ENCODE measurements around the gene CATSPERE. TPM values are rescaled to one million over a fixed set of nuclear protein-coding genes. Genes with fewer than 3 reads are reported as not detected.

Gene CATSPERE
- total and polyA plus RNA-seq, 10 of the 15 experiments (the other 5 are each of a cell fraction or from before 2014, with no cell fraction given) = 0.04 to 0.24 (median 0.17) TPM; not detected in 3

DNA sequence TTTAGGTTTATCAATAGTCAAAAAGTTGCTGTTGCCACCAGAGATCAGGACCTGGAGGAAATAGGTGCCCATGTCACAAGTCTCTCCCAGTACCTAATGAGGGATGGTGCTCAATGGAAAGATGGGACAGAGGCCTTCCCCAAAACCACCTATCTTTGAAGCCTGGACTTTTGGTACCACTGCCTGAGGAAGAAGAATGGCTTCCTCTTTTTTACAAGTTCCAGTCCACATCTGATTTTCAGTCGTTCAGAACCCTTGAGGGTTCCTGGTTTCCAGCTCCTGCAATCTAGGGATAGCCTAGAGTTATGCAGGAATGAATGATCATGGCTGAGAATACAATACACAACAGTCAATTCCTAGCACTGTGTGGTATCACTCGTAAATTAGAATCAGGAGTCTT lies 5.7 kb downstream of the CATSPERE start (continued):
- TF ChIP-seq MEF2B (IDR thresholded peaks at IDR 0.05; ENCODE audit: partially characterized antibody, poor library complexity, severe bottlenecking) (no peak), BHLHE40 (IDR thresholded peaks at IDR 0.05; ENCODE audit: borderline replicate concordance in 1 of 2, low read depth in 2 of 2, low read length in 1 of 2) (no peak)
- TF ChIP-seq, protein P1, sequence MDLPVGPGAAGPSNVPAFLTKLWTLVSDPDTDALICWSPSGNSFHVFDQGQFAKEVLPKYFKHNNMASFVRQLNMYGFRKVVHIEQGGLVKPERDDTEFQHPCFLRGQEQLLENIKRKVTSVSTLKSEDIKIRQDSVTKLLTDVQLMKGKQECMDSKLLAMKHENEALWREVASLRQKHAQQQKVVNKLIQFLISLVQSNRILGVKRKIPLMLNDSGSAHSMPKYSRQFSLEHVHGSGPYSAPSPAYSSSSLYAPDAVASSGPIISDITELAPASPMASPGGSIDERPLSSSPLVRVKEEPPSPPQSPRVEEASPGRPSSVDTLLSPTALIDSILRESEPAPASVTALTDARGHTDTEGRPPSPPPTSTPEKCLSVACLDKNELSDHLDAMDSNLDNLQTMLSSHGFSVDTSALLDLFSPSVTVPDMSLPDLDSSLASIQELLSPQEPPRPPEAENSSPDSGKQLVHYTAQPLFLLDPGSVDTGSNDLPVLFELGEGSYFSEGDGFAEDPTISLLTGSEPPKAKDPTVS (IDR thresholded peaks at IDR 0.05; ENCODE audit: low read depth, low read length) = no peak

DNA sequence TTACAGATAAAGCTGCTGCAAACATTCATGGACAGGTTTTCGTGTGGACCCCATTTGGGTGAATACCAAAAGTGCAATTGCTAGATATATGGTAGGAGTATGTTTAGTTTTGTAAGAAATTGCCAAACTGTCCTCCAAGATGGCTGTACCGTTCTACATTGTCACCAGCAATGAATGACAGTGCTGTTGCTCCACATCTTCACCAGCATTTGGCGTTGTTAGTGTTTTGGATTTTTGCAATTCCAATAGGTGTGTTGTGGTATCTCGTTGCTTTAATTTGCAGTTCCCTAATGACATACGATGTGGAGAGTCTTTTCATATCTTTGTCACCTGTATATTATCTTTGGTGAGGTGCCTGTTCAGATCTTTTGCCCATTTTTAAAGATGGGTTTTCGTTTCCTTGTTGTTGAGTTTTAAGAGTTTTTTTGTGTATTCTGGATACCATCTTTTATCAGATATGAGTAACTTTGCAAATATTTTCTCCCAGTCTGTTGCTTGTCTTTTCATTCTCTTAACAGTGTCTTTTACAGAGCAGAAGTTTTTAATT lies 12.1 kb downstream of the CATSPERE start:
- no peaks in the 10 kb centered on the region; a peak in 1 of 4 replicates for H3K36me3 ChIP-seq (ENCODE audit: control insufficient read depth in 2 of 2, insufficient read depth in 2 of 2, low read length in 1 of 2)
- H3K4me1 ChIP-seq (ENCODE audit: control insufficient read depth, insufficient read depth, low read length) = no peaks in the 10 kb centered on the region
- WGBS (ENCODE audit: insufficient coverage, insufficient replicate concordance, low lambda C conversion rate, missing lambda C conversion rate) = 58% methylated on average over 6 of the region's 6 CpGs
- no peak for DNase-seq (ENCODE audit: low read depth, low spot score)
- ChIA-PET SMC1A (ENCODE audit: uncharacterized antibody, unreplicated experiment) (no interaction called here), CTCF (no interaction called here), RAD21 (ENCODE audit: unreplicated experiment) (no interaction called here), POLR2A (no interaction called here)
- H2AFZ ChIP-seq (ENCODE audit: control insufficient read depth, low read depth, low read length) = no peak overlapping the region
- H3K4me2 ChIP-seq (ENCODE audit: control insufficient read depth, insufficient read depth) = no peak overlapping the region
- no TSS peak for BruUV-seq (replicated peaks)
- in situ Hi-C loops (cut with MboI) = no loop called here
- ATAC-seq = no peak
- no peak overlapping the region for H3K9ac ChIP-seq (ENCODE audit: control insufficient read depth, insufficient read depth, low read length)
- intact Hi-C loops (cut with micrococcal nuclease; ENCODE audit: unreplicated experiment) = loop anchor here (5.0 kb wide), 1 partner anchor 324 kb away; no protein-coding TSS in a partner anchor
- H3K9me3 ChIP-seq (replicated peaks; ENCODE audit: control insufficient read depth, insufficient read depth, low read length) = no peaks in the 10 kb centered on the region
- no peaks in the 10 kb centered on the region for H3K79me2 ChIP-seq (ENCODE audit: control insufficient read depth, insufficient read depth, low read length)
- H4K20me1 ChIP-seq (ENCODE audit: control insufficient read depth, insufficient read depth) = no peaks in the 10 kb centered on the region
- no peak overlapping the region for H3K4me3 ChIP-seq
- no peak overlapping the region for H3K27ac ChIP-seq (ENCODE audit: control insufficient read depth, insufficient read depth)
- H3K27me3 ChIP-seq (replicated peaks in 1 of 2; ENCODE audit: control insufficient read depth in 2 of 2, insufficient read depth in 2 of 2, low read length in 1 of 2) = no peaks in the 10 kb centered on the region
- no peak for FAIRE-seq
- TF ChIP-seq, protein P2, sequence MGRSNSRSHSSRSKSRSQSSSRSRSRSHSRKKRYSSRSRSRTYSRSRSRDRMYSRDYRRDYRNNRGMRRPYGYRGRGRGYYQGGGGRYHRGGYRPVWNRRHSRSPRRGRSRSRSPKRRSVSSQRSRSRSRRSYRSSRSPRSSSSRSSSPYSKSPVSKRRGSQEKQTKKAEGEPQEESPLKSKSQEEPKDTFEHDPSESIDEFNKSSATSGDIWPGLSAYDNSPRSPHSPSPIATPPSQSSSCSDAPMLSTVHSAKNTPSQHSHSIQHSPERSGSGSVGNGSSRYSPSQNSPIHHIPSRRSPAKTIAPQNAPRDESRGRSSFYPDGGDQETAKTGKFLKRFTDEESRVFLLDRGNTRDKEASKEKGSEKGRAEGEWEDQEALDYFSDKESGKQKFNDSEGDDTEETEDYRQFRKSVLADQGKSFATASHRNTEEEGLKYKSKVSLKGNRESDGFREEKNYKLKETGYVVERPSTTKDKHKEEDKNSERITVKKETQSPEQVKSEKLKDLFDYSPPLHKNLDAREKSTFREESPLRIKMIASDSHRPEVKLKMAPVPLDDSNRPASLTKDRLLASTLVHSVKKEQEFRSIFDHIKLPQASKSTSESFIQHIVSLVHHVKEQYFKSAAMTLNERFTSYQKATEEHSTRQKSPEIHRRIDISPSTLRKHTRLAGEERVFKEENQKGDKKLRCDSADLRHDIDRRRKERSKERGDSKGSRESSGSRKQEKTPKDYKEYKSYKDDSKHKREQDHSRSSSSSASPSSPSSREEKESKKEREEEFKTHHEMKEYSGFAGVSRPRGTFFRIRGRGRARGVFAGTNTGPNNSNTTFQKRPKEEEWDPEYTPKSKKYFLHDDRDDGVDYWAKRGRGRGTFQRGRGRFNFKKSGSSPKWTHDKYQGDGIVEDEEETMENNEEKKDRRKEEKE (IDR thresholded peaks at IDR 0.05) = no peak
- no peak for TF ChIP-seq CHD4 (IDR thresholded peaks at IDR 0.05)
- TF ChIP-seq SREBF2 (IDR thresholded peaks at IDR 0.05; ENCODE audit: low read length) = no peak
- TF ChIP-seq, protein P3, sequence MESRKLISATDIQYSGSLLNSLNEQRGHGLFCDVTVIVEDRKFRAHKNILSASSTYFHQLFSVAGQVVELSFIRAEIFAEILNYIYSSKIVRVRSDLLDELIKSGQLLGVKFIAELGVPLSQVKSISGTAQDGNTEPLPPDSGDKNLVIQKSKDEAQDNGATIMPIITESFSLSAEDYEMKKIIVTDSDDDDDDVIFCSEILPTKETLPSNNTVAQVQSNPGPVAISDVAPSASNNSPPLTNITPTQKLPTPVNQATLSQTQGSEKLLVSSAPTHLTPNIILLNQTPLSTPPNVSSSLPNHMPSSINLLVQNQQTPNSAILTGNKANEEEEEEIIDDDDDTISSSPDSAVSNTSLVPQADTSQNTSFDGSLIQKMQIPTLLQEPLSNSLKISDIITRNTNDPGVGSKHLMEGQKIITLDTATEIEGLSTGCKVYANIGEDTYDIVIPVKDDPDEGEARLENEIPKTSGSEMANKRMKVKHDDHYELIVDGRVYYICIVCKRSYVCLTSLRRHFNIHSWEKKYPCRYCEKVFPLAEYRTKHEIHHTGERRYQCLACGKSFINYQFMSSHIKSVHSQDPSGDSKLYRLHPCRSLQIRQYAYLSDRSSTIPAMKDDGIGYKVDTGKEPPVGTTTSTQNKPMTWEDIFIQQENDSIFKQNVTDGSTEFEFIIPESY (IDR thresholded peaks at IDR 0.05) = no peak
- TF ChIP-seq, protein P4, sequence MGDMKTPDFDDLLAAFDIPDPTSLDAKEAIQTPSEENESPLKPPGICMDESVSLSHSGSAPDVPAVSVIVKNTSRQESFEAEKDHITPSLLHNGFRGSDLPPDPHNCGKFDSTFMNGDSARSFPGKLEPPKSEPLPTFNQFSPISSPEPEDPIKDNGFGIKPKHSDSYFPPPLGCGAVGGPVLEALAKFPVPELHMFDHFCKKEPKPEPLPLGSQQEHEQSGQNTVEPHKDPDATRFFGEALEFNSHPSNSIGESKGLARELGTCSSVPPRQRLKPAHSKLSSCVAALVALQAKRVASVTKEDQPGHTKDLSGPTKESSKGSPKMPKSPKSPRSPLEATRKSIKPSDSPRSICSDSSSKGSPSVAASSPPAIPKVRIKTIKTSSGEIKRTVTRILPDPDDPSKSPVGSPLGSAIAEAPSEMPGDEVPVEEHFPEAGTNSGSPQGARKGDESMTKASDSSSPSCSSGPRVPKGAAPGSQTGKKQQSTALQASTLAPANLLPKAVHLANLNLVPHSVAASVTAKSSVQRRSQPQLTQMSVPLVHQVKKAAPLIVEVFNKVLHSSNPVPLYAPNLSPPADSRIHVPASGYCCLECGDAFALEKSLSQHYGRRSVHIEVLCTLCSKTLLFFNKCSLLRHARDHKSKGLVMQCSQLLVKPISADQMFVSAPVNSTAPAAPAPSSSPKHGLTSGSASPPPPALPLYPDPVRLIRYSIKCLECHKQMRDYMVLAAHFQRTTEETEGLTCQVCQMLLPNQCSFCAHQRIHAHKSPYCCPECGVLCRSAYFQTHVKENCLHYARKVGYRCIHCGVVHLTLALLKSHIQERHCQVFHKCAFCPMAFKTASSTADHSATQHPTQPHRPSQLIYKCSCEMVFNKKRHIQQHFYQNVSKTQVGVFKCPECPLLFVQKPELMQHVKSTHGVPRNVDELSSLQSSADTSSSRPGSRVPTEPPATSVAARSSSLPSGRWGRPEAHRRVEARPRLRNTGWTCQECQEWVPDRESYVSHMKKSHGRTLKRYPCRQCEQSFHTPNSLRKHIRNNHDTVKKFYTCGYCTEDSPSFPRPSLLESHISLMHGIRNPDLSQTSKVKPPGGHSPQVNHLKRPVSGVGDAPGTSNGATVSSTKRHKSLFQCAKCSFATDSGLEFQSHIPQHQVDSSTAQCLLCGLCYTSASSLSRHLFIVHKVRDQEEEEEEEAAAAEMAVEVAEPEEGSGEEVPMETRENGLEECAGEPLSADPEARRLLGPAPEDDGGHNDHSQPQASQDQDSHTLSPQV (IDR thresholded peaks at IDR 0.05) = no peak
- no peak for TF ChIP-seq CBX5 (IDR thresholded peaks at IDR 0.05; ENCODE audit: low read depth)
- TF ChIP-seq, protein P5, sequence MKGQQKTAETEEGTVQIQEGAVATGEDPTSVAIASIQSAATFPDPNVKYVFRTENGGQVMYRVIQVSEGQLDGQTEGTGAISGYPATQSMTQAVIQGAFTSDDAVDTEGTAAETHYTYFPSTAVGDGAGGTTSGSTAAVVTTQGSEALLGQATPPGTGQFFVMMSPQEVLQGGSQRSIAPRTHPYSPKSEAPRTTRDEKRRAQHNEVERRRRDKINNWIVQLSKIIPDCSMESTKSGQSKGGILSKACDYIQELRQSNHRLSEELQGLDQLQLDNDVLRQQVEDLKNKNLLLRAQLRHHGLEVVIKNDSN (IDR thresholded peaks at IDR 0.05; ENCODE audit: borderline replicate concordance, extremely low read length, insufficient read depth, low read depth, low read length) = no peak

All from GM12878 (cell line).